Stomach (tissue), 4 donors: ENCODE data around the gene BTBD9.

Experiments used
- EP300 ChIP-seq: sonication (generic); formaldehyde crosslinking; IDR thresholded peaks from one replicate; pipeline ENCODE4 v1.6.1; 2017; ENCODE audit warnings: antibody characterized with exemption
- POLR2AphosphoS5 ChIP-seq, 3 donors: sonication (generic); formaldehyde crosslinking; IDR thresholded peaks; one replicate each; pipeline ENCODE4 v1.6.1; 2016; ENCODE audit warnings: antibody characterized with exemption in 3 of 3
- TF ChIP-seq, protein P1 (sequence below), 7 experiments: fragments of 450-650 bp in 4 of 7; fragments of 200-600 bp in 3 of 7; sonication (generic) in 3 of 7; IDR thresholded peaks; one replicate each; pipeline ENCODE4 v1.5.1; 2016 to 2019; ENCODE audit warnings: antibody characterized with exemption in 7 of 7, control low read depth in 2 of 7, mild to moderate bottlenecking in 1 of 7

DNA sequence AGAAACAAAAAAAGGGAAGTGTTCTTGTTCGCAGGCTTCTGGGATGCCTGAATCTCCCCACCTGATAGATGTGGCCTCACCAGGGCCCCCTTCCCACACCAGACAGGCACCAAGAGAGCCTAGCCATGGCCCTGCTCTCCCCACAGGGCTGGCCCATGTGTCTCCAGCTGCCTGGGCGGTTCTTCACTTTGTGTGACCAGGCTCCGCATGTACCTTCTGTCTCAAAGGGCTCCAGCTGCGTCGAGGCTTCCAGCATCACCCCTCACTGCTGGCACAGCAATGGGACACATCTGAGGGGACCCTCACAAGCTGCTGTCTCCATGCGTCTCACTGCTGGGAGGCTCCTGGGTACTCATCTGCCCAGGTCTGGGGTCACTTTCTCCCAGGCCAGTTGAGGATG is 457.3 kb downstream of the BTBD9 start:
- TF ChIP-seq, protein P1, sequence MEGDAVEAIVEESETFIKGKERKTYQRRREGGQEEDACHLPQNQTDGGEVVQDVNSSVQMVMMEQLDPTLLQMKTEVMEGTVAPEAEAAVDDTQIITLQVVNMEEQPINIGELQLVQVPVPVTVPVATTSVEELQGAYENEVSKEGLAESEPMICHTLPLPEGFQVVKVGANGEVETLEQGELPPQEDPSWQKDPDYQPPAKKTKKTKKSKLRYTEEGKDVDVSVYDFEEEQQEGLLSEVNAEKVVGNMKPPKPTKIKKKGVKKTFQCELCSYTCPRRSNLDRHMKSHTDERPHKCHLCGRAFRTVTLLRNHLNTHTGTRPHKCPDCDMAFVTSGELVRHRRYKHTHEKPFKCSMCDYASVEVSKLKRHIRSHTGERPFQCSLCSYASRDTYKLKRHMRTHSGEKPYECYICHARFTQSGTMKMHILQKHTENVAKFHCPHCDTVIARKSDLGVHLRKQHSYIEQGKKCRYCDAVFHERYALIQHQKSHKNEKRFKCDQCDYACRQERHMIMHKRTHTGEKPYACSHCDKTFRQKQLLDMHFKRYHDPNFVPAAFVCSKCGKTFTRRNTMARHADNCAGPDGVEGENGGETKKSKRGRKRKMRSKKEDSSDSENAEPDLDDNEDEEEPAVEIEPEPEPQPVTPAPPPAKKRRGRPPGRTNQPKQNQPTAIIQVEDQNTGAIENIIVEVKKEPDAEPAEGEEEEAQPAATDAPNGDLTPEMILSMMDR (IDR thresholded peaks at IDR 0.05), result no peak
- TF ChIP-seq EP300 (no peak), POLR2AphosphoS5 (IDR thresholded peaks at IDR 0.05) (no peak)
